Activated T-helper 1 cell treated with anti-CD3 and anti-CD28 coated beads, Interleukin-12 subunit alpha, Interleukin-12 subunit beta, Interleukin-2, Interleukin-4 antibody, amounts not matched to agents 30 ng/mL and 10 ng/mL and 1 ng/mL, durations not matched to agents 14 hours and 24 hours and 36 hours (primary cell): ENCODE results near the gene EIPR1. TPM values are rescaled to one million over a fixed set of nuclear protein-coding genes. Genes with fewer than 3 reads are reported as not detected.

Experiments used
- DNase-seq: peaks from one replicate; pipeline ENCODE4 v3.0.0; 2021; ENCODE audit warnings: low spot score
- H3K27ac Mint-ChIP-seq: one replicate; pipeline ENCODE4 v1.8.0; 2021; ENCODE audit warnings: mild to moderate bottlenecking, mixed read lengths
- H3K27me3 Mint-ChIP-seq: one replicate; pipeline ENCODE4 v1.8.0; 2022; ENCODE audit warnings: mild to moderate bottlenecking, moderate library complexity, mixed read lengths; ENCODE audit not compliant: insufficient read depth
- H3K36me3 Mint-ChIP-seq: one replicate; pipeline ENCODE4 v1.8.0; 2021; ENCODE audit warnings: low read depth, mixed read lengths
- H3K4me1 Mint-ChIP-seq: one replicate; pipeline ENCODE4 v1.8.0; 2021; ENCODE audit warnings: low read depth, mixed read lengths
- H3K4me3 Mint-ChIP-seq: one replicate; pipeline ENCODE4 v1.8.0; 2021; ENCODE audit warnings: mild to moderate bottlenecking, moderate library complexity, mixed read lengths
- H3K9me3 Mint-ChIP-seq: one replicate; pipeline ENCODE4 v1.8.0; 2021; ENCODE audit warnings: mixed read lengths
- intact Hi-C: fragments of 100-400 bp; cut with micrococcal nuclease; formaldehyde crosslinking; loops from one replicate; pipeline ENCODE4 v1.15.1; 2024
- total RNA-seq: library from RNA; stranded (reverse); gene quantifications from 2 replicates; pipeline ENCODE4 v1.2.3, GENCODE V29; 2022

EIPR1 gene
- total RNA-seq, 1 donor from 2014 or later = 53.8 TPM

DNA sequence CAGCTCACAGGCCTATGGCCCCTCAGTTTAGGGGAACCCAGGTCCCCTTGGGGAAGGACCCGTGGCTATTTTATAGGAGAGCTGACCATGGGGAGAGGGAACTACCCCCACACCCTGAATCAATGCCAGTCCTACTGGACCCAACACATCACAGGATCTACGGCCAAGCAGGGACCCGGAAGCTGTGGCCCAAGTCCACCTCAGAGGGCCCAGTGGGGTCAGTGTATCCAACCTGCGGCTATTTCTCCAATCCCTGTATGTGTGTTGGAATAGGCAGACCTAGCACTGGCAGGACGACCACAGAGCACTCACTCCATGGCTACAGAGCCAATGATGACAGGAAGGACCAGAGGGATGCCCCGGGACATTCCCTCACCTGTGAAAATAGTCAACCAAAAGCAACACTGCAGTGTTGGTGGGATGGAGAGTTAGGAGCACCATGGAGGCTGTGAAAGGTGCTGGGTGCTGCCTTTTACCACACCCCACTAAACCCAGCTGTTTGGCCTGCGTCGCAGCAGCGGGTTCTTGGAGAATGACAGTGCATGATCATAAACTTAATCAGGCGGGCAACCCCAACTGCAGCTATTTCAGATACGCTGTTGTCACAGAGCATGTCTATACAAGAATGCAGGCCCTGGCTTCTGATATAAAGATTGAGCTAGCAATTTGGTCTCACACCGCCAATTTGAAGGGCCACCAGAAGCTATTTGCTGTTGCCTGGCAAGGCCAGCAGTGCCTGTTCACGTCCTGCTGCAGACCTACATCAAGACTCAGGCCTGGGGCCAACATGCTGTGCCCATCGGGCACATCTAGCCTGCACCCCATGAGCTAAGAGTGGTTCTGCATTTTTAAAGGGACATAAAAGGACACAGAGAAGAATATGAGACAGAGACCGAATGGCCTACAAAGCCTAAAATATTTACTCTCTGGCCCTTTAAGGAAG, 110.4 kb downstream of the EIPR1 start:
- Mint-ChIP-seq H3K9me3 (peaks cover 4% of the 10 kb centered on the region), H3K36me3 (peaks cover 7% of the 10 kb centered on the region), H3K27me3 (no peaks in the 10 kb centered on the region), H3K4me1 (no peaks in the 10 kb centered on the region), H3K4me3 (no peak overlapping the region), H3K27ac (no peak overlapping the region)
- DNase-seq = no peak
- intact Hi-C loops = no loop called here

- no peak overlapping the region for H3K4me3 Mint-ChIP-seq
- H3K9me3 Mint-ChIP-seq = no peaks in the 10 kb centered on the region
- intact Hi-C loops = no loop called here
- DNase-seq = no peak
- peaks cover 2% of the 10 kb centered on the region for H3K36me3 Mint-ChIP-seq
- no peaks in the 10 kb centered on the region for H3K27me3 Mint-ChIP-seq
- H3K27ac Mint-ChIP-seq = no peak overlapping the region
- no peaks in the 10 kb centered on the region for H3K4me1 Mint-ChIP-seq
Observed at GRCh38 chr2:3265981-3266924, 111.4 kb downstream of the EIPR1 start.

GRCh38 chr2:3265471-3265870, 112.1 kb downstream of the EIPR1 start:
- H3K4me3 Mint-ChIP-seq = no peak overlapping the region
- H3K9me3 Mint-ChIP-seq = no peaks in the 10 kb centered on the region
- no peak for DNase-seq
- peaks cover 2% of the 10 kb centered on the region for H3K36me3 Mint-ChIP-seq
- H3K27me3 Mint-ChIP-seq = no peaks in the 10 kb centered on the region
- H3K27ac Mint-ChIP-seq = no peak overlapping the region
- no peaks in the 10 kb centered on the region for H3K4me1 Mint-ChIP-seq
- intact Hi-C loops = no loop called here

GRCh38 chr2:3264010-3264744, 113.4 kb downstream of the EIPR1 start:
- DNase-seq = no peak
- H3K4me1 Mint-ChIP-seq = peaks cover 8% of the 10 kb centered on the region
- intact Hi-C loops = no loop called here
- H3K9me3 Mint-ChIP-seq = no peaks in the 10 kb centered on the region
- peaks cover 2% of the 10 kb centered on the region for H3K36me3 Mint-ChIP-seq
- no peaks in the 10 kb centered on the region for H3K27me3 Mint-ChIP-seq
- no peak overlapping the region for H3K27ac Mint-ChIP-seq
- no peak overlapping the region for H3K4me3 Mint-ChIP-seq

DNA sequence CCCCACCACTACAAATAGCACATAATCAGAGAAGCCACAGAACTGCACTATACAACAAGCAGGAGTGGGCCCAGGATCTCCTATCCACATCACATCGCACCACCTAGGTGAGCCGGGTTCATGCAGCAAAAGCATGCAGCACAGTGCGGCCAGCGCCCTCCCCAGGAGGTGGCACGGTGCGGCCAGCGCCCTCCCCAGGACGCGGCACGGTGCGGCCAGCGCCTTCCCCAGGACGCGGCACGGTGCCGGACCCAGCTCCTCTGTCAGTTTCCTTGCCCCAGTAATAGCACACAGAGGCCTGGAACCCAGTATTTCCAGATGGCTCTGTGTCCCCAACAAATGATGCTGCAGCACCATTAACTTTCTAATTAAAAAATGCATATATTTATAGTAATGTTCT, 114.1 kb downstream of the EIPR1 start:
- no peaks in the 10 kb centered on the region for H3K27me3 Mint-ChIP-seq
- DNase-seq = no peak
- peaks cover 2% of the 10 kb centered on the region for H3K36me3 Mint-ChIP-seq
- peaks cover 12% of the 10 kb centered on the region for H3K4me1 Mint-ChIP-seq
- H3K27ac Mint-ChIP-seq = no peak overlapping the region
- no peaks in the 10 kb centered on the region for H3K9me3 Mint-ChIP-seq
- H3K4me3 Mint-ChIP-seq = no peak overlapping the region
- intact Hi-C loops = no loop called here

GRCh38 chr2:3262437-3263388, 114.9 kb downstream of the EIPR1 start:
- peaks cover 4% of the 10 kb centered on the region for H3K36me3 Mint-ChIP-seq
- H3K27ac Mint-ChIP-seq = no peak overlapping the region
- peaks cover 12% of the 10 kb centered on the region for H3K4me1 Mint-ChIP-seq
- no peaks in the 10 kb centered on the region for H3K27me3 Mint-ChIP-seq
- no peaks in the 10 kb centered on the region for H3K9me3 Mint-ChIP-seq
- intact Hi-C loops = no loop called here
- no peak for DNase-seq
- H3K4me3 Mint-ChIP-seq = no peak overlapping the region

GRCh38 chr2:3261511-3261910, 116.1 kb downstream of the EIPR1 start:
- Mint-ChIP-seq H3K27ac (no peak overlapping the region), H3K4me1 (peaks cover 12% of the 10 kb centered on the region), H3K36me3 (peaks cover 6% of the 10 kb centered on the region)

GRCh38 chr2:3260959-3261358, 116.7 kb downstream of the EIPR1 start:
- Mint-ChIP-seq H3K4me1 (peaks cover 12% of the 10 kb centered on the region), H3K4me3 (no peak overlapping the region), H3K9me3 (no peaks in the 10 kb centered on the region), H3K27me3 (no peaks in the 10 kb centered on the region), H3K36me3 (peaks cover 9% of the 10 kb centered on the region), H3K27ac (no peak overlapping the region)
- intact Hi-C loops = no loop called here
- no peak for DNase-seq

More at GRCh38 chr2:3261511-3261910, 116.1 kb downstream of the EIPR1 start:
- no peaks in the 10 kb centered on the region for H3K27me3 Mint-ChIP-seq
- no peak overlapping the region for H3K4me3 Mint-ChIP-seq
- intact Hi-C loops = no loop called here
- no peaks in the 10 kb centered on the region for H3K9me3 Mint-ChIP-seq
- DNase-seq = no peak

DNA sequence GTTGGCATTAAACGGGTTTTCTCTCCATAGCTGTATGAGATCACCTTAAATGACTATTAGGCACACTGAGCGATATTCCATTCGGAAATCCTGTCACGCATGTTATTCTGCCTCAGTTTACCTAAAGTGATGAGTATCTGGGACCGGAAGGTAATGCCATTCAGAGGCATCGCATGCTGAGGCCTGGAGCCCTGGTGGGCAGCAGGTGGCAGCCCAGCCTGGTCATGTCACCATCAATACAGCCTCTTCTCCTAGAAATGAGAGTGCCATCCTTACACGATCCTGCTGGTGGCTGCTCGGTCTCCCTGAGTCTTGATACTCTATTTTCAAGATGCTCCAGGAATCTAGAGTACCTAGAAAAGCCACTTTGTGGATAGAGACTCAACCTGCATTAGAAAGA, 119.8 kb downstream of the EIPR1 start:
- Mint-ChIP-seq H3K9me3 (peaks cover 4% of the 10 kb centered on the region), H3K27me3 (no peaks in the 10 kb centered on the region)
- DNase-seq = no peak

DNA sequence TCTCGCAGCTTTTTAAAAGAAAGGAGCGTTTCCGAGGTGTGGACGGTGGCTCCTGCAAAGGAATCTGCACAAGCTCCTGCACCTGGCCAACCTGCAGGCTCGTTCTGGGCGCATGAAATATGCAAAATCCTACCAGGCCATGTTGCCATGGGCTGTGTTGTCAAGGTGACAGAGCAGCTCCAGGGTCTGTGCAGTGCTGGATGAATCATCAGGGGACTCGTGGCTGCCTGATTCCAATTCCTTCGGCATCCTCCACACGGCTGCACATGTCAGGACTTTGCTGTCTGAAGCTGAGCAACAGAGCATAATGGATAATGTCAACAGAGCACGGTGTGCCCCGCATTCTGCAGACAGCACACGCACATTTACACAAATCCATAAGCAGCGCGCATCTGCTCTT, 120.5 kb downstream of the EIPR1 start:
- H3K9me3 Mint-ChIP-seq = peaks cover 4% of the 10 kb centered on the region

More for the DNA sequence above, 119.8 kb downstream of the EIPR1 start:
- no peak overlapping the region for H3K27ac Mint-ChIP-seq
- peaks cover 12% of the 10 kb centered on the region for H3K4me1 Mint-ChIP-seq
- H3K36me3 Mint-ChIP-seq = peaks cover 20% of the 10 kb centered on the region
- no peak overlapping the region for H3K4me3 Mint-ChIP-seq
- intact Hi-C loops = no loop called here

DNA sequence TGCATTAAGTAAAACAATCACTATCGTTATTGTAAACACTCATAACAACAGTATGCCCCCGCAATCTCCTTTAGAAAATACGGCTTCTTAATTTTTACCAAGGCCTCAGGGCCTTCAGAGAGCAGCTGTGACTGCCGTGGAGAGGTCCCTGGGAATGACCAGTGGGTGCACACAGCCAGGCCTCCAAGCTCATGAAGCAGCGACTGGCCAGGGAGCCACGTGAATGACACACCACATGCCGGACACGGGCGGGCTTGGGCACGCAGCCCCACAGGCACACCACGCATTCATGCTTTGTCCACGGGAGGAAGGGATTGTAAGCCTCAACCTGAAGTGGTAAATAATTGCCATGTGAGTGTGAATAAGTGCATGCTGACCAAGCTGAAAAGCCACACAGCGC, 121.0 kb downstream of the EIPR1 start:
- Mint-ChIP-seq H3K27me3 (no peaks in the 10 kb centered on the region), H3K4me1 (peaks cover 12% of the 10 kb centered on the region), H3K36me3 (peaks cover 21% of the 10 kb centered on the region), H3K4me3 (no peak overlapping the region), H3K27ac (no peak overlapping the region), H3K9me3 (peaks cover 4% of the 10 kb centered on the region)
- no peak for DNase-seq
- intact Hi-C loops = no loop called here

More for the DNA sequence above, 120.5 kb downstream of the EIPR1 start:
- intact Hi-C loops = no loop called here
- H3K36me3 Mint-ChIP-seq = peaks cover 20% of the 10 kb centered on the region
- no peak for DNase-seq
- H3K27me3 Mint-ChIP-seq = no peaks in the 10 kb centered on the region
- no peak overlapping the region for H3K27ac Mint-ChIP-seq
- H3K4me1 Mint-ChIP-seq = peaks cover 12% of the 10 kb centered on the region
- no peak overlapping the region for H3K4me3 Mint-ChIP-seq
